HG03558 (cell line): ENCODE results near the gene GRM4.
"Not testable (repeated sequence)": the region's sequence is repeated elsewhere in the genome, so short reads cannot be mapped to it uniquely, and the experiment has no call there.

Experiments
- ATAC-seq: cut with Tn5 transposase; IDR thresholded peaks from one replicate; pipeline ENCODE4 v1.9.1; 2021; ENCODE audit warnings: moderate number of reproducible peaks; ENCODE audit not compliant: unreplicated experiment; ENCODE audit errors: extremely low read depth

GRM4 gene

DNA sequence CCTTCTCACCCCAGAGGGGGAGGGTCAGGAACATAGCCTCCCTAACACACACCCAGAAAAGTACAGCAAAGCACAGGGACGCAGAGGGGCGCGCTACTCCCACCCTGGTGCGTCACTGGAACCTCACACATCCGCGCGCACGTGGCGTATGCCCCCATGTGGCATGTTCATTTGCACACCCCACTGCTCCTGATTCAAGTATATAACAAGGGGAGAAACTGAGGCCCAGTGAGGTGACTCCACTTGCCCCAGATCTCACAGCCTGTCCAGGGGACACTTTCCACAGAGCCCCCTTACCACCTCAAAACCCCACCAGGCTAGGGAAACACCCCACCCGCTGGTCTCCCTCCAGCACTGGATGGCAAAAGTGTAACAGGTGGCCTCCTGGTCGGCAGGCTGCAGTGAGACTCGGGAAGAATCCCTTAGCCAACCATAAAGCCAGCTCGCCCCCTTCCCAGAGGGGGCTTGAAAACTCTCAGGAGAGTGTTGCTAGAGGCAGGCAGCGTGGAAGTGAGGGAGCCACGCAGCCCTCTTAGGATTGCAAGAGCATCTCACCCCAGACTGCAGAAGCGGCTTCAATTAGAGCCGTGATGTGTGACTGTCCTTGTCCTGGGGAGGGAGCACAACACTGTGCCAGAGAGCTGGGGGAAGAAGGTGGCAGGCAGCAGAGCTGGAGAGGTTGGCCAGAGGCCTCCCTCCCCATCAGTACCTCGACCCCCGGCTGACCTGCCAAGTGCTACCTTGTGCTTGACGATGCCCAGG is at the start of gene GRM4:
Gene GRM4, minus strand, starts transcription at position 67 of the 762 bp plus-strand sequence. CDS start 12,591 bp downstream, outside the sequence.
- ATAC-seq, result no peak

DNA sequence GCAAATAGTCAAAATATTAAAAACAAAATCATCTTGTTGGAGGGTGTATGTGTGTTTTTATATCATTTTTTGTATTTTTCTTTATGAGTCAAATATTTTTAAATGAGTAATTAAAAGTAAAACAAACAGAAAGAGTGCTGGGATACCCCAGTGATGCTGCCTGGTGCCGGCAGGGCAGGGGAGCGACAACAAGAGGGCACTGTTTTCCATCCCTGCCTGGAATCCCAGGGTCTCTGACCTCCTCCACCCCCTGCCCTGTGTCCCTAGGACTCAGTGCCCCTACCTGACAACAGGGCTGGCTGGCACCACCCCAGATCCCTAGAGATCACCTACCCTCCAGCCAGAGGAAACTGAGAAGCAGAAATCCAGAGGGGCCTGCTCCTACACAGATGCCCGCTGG is 48.9 kb upstream of the GRM4 start:
- ATAC-seq, result no peak

DNA sequence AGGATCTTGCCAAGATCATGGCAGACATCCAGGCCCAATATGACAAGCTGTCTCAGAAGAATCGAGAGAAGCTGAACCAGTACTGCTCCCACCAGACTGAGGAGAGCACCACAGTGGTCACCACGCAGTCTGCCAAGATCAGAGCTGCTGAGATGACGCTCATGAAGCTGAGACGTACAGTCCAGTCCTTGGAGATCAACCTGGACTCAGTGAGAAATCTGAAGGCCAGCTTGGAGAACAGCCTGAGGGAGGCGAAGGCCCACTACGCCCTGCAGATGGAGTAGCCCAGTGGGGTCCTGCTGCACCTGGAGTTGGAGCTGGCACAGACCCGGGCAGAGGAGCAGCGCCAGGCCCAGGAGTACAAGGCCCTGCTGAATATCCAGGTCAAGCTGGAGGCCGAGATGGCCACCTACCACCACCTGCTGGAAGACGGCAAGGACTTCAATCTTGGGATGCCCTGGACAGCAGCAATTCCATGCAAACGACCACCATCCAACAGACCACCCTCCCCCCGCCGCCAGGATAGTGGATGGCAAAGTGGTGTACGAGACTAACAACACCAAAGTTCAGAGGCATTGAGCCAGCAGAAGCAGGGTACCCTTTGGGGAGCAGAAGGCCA is 44.7 kb upstream of the GRM4 start:
- ATAC-seq, result no peak

DNA sequence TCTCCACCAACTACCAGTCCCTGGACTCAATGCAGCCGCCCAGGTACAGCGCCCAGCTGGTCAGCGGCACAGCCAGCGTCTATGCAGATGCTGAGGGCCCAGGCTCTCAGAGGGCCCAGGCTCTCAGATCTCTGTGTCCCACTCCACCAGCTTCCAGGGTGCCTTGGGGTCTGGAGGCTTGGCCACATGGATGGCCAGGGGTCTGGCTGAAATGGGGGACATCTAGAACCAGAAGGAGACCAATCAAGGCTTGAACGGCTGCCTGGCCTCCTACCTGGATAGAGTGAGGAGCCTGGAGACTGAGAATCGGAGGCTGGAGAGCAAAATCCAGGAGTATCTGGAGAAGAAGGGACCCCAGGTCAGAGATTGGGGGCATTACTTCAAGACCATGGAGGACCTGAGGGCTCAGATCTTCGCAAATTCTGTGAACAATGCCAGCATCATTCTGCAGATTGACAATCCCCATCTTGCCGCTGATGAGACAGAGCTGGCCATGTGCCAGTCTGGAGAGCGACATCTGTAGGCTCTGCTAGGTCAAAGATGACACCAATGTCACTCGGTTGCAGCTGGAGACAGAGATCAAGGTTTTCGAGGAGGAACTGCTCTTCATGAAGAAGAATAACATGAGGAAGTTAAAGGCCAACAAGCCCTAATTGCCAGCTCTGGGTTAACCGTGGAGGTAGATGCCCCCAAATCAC is 44.1 kb upstream of the GRM4 start:
- ATAC-seq, result no peak

DNA sequence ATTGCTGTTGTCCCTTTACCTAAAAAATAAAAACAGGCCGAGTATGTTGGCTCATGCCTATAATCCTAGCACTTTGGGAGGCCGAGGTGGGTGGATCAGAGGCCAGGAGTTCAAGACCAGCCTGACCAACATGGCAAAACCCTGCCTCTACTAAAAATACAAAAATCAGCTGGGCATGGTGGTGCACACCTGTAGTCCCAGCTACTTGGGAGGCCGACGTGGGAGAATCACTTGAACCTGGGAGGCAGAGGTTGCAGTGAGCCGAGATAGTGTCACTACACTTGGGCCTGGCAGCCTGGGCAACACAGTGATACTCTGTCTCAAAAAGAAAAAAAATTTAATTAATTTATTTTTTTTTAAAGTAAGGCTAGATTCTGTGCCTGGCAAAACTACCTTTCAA is 38.8 kb upstream of the GRM4 start:
- ATAC-seq, result not testable (repeated sequence)

DNA sequence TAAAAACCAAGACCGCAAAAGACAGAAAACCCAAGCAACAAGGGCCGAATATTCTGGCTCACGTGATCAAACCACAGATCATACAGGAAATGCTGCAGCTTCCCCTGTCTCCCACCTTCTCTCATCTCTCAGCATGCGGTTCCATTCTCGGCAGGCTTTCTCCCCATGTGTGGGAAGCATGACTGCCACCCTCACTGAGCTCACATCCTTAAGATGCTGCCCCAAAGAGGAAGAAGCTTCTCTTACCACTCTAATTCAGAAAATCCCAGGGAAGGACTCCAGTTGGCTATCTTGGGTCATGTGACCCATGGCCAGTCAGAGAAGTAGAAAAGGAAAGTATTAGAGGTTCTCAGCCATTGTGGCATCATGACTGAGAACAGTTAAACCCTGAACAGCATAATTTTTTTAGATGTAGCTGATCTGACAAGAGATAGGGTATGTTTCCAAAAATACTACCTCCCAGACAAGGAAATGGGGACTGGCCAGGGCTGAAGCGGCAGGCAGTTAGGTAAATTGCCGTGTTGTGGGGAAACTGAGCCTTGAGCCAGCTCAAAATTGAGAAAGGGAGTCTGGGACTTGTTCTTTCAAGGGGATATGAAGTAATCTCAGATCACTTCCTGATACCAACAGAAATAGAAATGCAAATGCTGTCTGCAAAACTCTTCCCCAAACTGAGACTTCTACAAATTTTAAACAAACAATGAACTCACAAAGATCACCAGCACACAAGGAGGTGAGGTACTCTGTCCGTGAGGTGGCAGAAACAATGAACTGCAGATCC is 37.1 kb upstream of the GRM4 start:
- no peak for ATAC-seq

DNA sequence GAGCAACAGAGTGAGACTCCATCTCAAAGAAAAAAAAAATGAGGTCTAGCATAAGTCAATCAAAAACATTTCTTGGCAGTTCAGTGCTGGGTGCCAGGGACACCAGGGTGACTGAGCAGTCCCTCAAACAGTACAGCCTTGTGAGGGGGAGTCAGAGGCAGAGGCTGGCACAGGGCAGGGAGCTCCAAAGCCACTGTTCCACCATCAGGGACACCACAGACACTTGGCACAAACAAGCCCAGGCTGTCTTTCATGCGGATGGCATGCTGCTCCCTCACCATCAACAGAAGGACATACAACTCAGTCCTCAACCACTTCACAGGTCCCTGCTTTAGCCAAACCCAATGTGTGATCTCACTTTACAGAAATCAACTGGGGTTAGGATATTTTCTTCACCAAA is 36.0 kb upstream of the GRM4 start:
- ATAC-seq, result no peak

DNA sequence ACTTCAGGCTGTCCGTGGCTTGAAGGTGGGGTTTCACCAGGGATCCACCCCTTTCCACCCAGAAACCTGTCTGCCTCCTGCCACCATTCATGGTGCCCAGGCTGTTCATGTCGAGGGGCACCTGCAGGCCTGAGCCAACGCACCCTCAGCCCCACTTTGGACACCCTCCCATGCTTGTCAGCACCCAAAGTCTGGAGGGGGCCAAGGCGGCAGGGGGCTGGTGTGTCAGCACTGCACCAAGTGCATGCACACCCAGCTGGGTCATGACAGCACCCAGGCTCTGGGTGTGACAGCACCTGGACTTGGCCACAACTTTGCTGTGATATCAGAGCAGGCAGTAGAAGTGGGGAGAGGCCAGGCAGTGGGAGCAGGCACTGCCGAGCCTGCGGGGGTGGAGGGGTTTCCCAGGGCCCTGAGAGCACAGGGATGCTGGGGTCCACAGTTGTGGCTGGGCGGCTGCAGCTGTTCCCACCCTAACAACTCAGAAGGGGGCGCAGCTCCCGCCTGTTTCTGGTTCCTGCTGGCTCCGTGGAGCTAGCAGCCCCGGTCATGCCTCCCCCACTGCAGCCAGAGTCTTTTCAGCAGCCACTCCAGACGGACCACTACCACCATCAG is 33.3 kb upstream of the GRM4 start:
- no peak for ATAC-seq

DNA sequence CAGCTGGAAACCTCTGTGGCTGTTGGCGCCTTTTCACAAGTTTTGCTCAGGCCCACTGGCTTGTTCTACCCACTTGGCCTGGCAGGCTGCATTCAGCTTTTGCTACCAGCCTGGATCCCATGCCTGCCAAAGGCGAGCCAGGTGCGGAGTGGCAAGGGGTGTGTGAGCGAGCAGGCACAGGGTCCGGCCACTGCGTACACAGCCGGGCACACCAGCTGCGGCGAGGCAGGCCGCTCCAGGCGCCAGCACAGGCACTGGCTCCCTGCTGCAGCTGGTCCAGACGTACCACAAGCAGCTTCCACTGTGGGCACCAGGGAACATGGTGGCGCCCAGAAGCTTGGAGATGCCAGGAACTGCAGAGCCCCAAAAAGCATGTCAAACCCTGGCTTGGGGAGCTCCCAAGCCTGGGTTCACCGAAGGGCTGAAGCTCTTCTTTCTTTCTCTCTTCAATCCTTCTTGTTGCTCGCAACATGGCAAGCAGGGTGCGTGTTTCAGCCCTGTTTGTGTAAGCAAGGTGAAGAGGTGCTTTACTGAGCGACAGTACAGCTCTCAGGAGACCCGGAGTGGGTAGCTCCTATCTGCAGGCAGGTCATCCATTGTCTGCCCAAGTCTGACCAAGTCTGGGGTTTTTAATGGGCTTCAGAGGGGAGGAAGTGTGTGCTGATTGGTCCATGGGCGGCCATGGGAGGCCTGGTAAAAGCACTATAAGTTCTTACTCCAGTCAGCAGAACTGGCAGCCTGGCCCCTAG is 32.6 kb upstream of the GRM4 start:
- ATAC-seq, result no peak

DNA sequence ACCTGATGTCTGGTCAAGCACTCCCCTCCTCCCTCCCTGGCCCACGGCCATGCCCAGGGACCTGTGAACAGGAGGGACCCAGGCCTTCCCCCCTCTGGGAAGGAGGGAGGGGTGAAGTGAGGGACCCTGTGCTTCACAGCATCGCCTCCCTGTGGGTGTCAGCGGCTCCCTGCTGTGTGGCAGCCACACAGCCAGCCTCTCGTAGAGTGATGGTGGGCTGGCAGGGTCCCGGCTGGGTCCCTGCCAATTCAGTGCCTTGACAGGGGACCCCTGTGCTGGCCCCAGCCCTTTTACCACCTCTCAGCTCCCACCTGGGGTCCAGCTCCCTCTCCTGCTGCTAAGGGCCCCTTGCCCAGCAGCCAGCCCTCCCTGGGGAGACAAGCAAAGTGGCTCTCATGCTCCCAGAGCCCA is 31.3 kb upstream of the GRM4 start:
- no peak for ATAC-seq

DNA sequence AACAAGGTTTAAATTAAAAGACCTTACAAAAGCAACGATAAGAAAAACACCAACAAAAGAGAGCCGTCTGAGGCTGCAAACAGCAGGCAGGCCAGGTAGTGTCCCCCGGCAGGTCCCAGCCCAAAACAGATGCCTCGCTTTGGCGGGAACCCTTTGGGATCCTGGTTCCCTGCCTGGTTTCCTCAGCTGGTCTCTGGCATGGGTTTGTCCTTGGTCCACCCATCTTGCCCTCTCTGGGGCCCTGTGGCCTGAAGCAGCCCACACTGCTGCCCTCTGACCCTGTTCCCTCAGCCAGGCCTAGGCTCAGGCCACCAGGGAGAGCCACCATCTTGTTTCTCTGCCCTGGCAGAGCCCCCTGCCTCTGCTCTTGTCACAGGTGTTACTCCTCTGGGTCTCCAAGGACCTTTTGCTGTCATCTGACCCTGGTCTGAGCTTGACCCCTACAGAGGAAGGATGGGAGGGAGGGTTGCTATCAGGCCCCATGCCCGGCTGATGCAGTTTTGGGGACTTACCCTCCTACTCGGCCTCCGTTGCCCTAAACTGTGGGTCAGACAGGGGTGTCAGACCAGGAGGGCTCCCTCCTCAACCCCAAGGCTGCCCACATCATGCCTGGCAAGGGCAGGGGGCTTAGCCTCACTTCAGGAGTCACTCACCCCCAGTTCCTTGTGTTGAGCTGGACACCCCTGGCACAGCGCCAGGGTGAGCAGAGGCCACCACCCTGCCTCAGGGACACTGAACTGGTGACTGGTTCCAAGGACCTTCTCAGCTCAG is 30.6 kb upstream of the GRM4 start:
- ATAC-seq, result no peak

DNA sequence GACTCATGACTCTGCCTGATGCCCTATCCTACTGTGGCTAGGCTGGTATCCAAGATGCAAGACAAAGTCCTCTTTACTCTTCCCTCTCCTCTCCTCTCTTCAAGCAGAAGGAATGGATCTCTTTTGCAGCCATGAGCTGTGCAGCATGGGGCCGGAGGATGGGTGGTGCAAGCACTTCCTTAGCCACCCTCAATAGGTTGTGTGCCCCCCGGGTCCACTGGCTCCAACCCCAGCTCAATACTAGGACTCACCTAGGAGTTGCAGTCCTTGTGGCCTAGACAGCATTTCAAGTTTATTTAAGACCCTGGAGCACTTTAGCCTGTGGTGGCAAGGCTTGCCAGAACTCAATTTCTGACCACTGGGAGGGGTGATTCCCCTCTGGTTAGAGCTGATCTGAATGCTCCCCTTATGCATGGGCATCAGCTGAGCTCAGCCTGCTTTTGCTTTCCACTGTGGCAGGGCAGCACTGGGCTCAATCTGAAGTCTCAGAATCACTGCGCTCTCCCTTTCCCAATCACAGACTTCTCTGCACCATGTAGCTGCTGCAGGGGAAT is 29.0 kb upstream of the GRM4 start:
- no peak for ATAC-seq

DNA sequence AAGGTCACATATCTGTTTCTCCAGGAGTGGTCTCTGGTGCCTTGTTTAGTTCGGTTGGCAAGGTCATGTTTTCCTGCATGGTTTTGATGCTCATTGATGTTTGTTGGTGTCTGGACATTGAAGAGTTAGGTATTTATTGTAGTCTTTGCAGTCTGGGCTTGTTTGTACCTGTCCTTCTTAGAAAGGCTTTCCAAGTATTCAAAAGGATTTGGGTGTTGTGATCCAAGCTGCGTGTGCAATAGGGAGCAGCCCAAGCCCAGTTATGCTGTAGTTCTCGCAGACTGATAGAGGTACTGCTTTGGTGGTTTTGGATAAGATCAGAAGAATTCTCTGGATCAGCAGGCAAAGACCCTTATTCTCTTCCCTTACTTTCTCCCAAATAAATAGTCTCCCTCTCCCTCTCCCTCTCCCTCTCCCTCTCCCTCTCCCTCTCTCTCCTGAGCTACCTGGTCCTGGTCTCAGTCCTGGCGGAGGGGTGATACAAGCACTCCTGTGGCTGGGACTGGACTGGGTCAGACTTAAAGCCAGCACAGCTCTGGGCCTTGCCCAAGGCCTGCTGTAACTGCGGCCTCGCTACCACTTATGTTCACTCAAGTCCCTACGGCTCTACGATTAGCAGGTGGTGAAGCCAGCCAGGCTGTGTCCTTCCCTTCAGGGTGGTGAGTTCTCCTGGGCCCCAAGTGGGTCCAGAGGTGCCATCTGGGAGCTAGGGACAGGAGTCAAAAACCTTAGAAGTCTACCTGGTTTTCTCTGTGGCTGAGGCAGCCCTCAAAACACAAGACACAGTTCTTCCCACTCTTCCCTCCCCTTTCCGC is 27.3 kb upstream of the GRM4 start:
- ATAC-seq, result no peak

DNA sequence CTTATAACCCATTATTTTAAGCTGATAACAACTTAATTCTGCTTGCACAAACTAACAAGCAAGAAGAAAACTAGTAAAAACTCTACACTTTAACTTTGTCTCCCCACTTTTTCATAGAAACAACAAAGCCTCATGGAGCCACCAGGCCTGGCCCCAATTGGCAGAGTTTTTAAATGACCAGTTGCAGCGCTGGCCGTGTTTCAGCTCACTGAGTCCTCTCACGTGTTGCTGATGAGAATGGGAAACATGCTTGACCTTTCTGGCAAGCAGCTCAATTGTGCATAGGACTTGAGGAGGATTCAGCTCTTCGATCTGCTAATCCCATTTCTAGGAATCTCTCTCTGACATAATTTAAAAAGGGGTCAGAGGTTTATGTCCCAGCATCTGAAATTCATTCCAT is 24.5 kb upstream of the GRM4 start:
- no peak for ATAC-seq

DNA sequence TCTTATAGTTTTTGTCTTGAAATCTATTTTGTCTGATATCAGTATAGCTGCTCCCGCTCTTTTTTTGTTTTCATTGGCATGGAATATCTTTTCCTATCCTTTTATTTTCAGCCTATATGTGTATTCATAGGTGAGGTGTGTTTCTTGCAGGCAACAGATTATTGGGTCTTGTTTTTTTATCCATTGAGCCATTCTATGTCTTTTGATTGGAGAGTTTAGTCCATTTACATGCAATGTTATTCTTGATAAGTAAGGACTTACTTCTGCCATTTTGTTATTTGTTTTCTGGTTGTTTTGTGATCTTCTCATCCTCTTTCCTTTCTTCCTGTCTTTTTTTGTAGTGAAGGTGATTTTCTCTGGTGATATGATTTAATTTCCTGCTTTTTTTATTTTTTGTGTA is 24.0 kb upstream of the GRM4 start:
- no peak for ATAC-seq

DNA sequence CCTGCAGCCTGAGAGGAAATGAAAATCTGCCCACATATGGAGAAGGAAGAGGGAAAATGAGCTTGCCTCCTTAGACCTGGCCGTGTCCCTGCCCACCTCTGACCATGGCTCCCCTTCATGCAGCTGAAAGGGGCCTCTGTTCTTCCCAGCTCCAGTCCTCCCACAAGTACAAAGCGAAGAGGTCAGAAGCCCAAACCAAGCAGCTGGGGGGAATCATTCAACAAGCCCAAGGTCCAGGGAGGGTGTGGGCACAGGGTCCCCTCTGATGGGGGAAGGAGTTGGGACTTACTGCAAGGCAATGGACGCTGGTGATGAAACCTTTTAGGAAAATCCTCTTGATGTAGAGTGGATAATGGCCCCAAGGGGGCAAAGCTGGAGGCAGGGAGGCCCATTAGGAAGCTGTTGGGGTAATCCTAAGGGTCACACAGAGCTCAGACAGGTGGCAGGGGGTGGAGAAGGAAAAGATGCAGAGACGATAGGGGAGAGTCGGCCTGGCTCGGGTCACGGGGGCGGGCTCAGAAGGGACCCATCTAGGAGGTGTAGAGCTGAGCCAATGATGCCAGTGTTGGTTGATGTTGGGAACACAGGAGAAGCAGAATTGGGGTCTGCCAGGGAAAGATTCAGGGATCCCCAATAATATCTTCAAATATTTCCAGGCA is 16.1 kb upstream of the GRM4 start:
- no peak for ATAC-seq

DNA sequence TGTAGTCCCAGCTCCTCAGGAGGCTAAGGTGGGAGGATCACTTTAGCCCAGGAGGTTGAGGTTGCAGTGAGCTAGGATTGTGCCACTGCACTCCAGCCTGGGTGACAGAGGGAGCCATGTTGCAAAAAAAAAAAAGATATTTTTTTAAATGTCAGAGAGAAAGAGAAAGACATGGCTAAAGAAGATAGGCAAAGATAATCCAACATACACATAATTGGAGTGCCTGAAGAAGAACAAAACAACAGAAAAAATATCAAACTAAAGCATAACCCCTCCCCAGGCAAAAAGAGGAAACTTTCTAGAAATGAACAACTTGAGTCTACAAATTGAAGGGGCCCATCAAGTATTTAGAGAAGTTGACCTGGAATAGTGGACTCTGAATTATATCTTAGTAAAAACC is 14.0 kb upstream of the GRM4 start:
- ATAC-seq, result no peak
